SK-N-SH (cell line): Measurements from ENCODE around the gene FRMPD4. TPM values are rescaled to one million over a fixed set of nuclear protein-coding genes. Genes with fewer than 3 reads are reported as not detected.

ENCODE experiments used
- CTCF ChIA-PET: fragments of 300-600, 350-600 bp; formaldehyde crosslinking; extraction: SDS; loops from one replicate; lab custom pipeline; 2021; lab: Yijun Ruan, JAX
- POLR2A ChIA-PET: fragments of 350-600 bp; sonication (Branson Sonifier 250); formaldehyde crosslinking; extraction: SDS; loops from one replicate; lab custom pipeline; 2020; ENCODE audit warnings: antibody characterized with exemption, inconsistent platforms; lab: Yijun Ruan, JAX
- DNase-seq: peaks from one replicate; pipeline ENCODE4 v3.0.0; 2012
- H2AFZ ChIP-seq: fragments of 200-600 bp; sonication (generic); 2 replicates; pipeline ENCODE4 v1.8.1; 2016; ENCODE audit warnings: antibody characterized with exemption, mild to moderate bottlenecking, low read depth
- H3F3A ChIP-seq: fragments of 200-600 bp; sonication (generic); replicated peaks from 2 replicates; pipeline ENCODE3; 2016; ENCODE audit warnings: antibody characterized with exemption, mild to moderate bottlenecking; ENCODE audit not compliant: insufficient read depth
- H3K27ac ChIP-seq, 2 experiments: fragments of 200-500 bp in 1 of 2; fragments of 200-600 bp in 1 of 2; sonication (Bioruptor generic) in 1 of 2; sonication (generic), shearing (Covaris generic) in 1 of 2; 2 replicates each; pipeline versions ENCODE4 v1.5.1 to v1.6.1; 2014 to 2016; ENCODE audit warnings: low read depth in 2 of 2, inconsistent platforms in 1 of 2, low read length in 1 of 2, mild to moderate bottlenecking in 1 of 2, mixed read lengths in 1 of 2
- H3K27me3 ChIP-seq: fragments of 200-600 bp; sonication (generic), shearing (Covaris generic); 2 replicates; pipeline ENCODE4 v1.6.1; 2016; ENCODE audit warnings: mixed run types; ENCODE audit not compliant: insufficient read depth
- H3K36me3 ChIP-seq, 2 experiments: fragments of 200-500 bp in 1 of 2; fragments of 200-600 bp in 1 of 2; sonication (Bioruptor generic) in 1 of 2; sonication (generic) in 1 of 2; replicated peaks in 1 of 2; 2 replicates each; pipeline versions ENCODE3 to v1.5.1; 2014 to 2016; ENCODE audit warnings: low read length in 1 of 2, mild to moderate bottlenecking in 1 of 2; ENCODE audit not compliant: insufficient read depth in 2 of 2, control insufficient read depth in 1 of 2
- H3K4me1 ChIP-seq, 2 experiments: fragments of 200-500 bp in 1 of 2; fragments of 200-600 bp in 1 of 2; sonication (Bioruptor generic) in 1 of 2; sonication (generic), shearing (Covaris generic) in 1 of 2; 2 replicates each; pipeline versions ENCODE4 v1.5.1 to v1.6.1; 2014 to 2016; ENCODE audit warnings: low read depth in 1 of 2, low read length in 1 of 2, mixed run types in 1 of 2; ENCODE audit not compliant: insufficient read depth in 2 of 2, control insufficient read depth in 1 of 2
- H3K4me2 ChIP-seq: fragments of 200-600 bp; sonication (generic), shearing (Covaris generic); 2 replicates; pipeline ENCODE4 v1.6.1; 2017; ENCODE audit warnings: mixed run types
- H3K4me3 ChIP-seq, 2 experiments: fragments of 200-500 bp in 1 of 2; fragments of 200-600 bp in 1 of 2; sonication (Bioruptor generic) in 1 of 2; sonication (generic), shearing (Covaris generic) in 1 of 2; 2 replicates each; pipeline versions ENCODE4 v1.5.1 to v1.8.1; 2014 to 2016; ENCODE audit warnings: low read depth in 2 of 2, inconsistent platforms in 1 of 2, low read length in 1 of 2, mild to moderate bottlenecking in 1 of 2, mixed read lengths in 1 of 2, moderate library complexity in 1 of 2
- H3K79me2 ChIP-seq: fragments of 200-600 bp; sonication (generic); 2 replicates; pipeline ENCODE4 v1.8.1; 2017; ENCODE audit warnings: mild to moderate bottlenecking; ENCODE audit not compliant: insufficient read depth
- H3K9ac ChIP-seq: fragments of 200-600 bp; sonication (generic); 2 replicates; pipeline ENCODE4 v1.6.1; 2017; ENCODE audit warnings: mixed run types
- H3K9me2 ChIP-seq: fragments of 200-600 bp; sonication (generic); 2 replicates; pipeline ENCODE4 v1.6.1; 2017; ENCODE audit warnings: mixed run types
- H3K9me3 ChIP-seq: fragments of 200-600 bp; sonication (generic); 2 replicates; pipeline ENCODE4 v1.6.1; 2017; ENCODE audit warnings: mixed run types, mild to moderate bottlenecking, moderate library complexity
- H4K20me1 ChIP-seq: fragments of 200-600 bp; sonication (generic); 2 replicates; pipeline ENCODE4 v1.6.1; 2017; ENCODE audit warnings: mild to moderate bottlenecking, mixed run types; ENCODE audit not compliant: insufficient read depth
- CHD2 ChIP-seq: fragments of 150-350 bp; IDR thresholded peaks from 2 replicates; pipeline ENCODE4 v1.6.1; 2018; ENCODE audit warnings: low read length; ENCODE audit not compliant: partially characterized antibody
- CTCF ChIP-seq: fragments of 200-600 bp; sonication (generic); IDR thresholded peaks from 2 replicates; pipeline ENCODE4 v1.6.1; 2017; ENCODE audit warnings: antibody characterized with exemption, mild to moderate bottlenecking, moderate library complexity
- FOSL2 ChIP-seq: IDR thresholded peaks from 2 replicates; pipeline ENCODE4 v1.4.0; 2012; ENCODE audit warnings: low read depth, mild to moderate bottlenecking, moderate library complexity, borderline replicate concordance
- GABPA ChIP-seq: IDR thresholded peaks from 2 replicates; pipeline ENCODE4 v1.4.0; 2012; ENCODE audit warnings: low read depth, mild to moderate bottlenecking
- IRF3 ChIP-seq: fragments of 150-350 bp; IDR thresholded peaks from 2 replicates; pipeline ENCODE4 v1.6.1; 2016; ENCODE audit warnings: mild to moderate bottlenecking, low read depth, low read length
- MAX ChIP-seq: IDR thresholded peaks from 2 replicates; pipeline ENCODE4 v1.4.0; 2012; ENCODE audit warnings: low read depth
- MEF2A ChIP-seq: IDR thresholded peaks from 2 replicates; pipeline ENCODE4 v1.4.0; 2012; ENCODE audit warnings: low read depth, borderline replicate concordance
- MXI1 ChIP-seq: IDR thresholded peaks from 2 replicates; pipeline ENCODE4 v1.6.1; 2012; ENCODE audit warnings: mild to moderate bottlenecking, low read depth, low read length, improper control_type of control experiment
- PBX3 ChIP-seq: IDR thresholded peaks from 2 replicates; pipeline ENCODE4; 2012
- POLR2AphosphoS5 ChIP-seq: IDR thresholded peaks from 2 replicates; pipeline ENCODE4 v1.6.1; 2012; ENCODE audit warnings: low read depth, low read length
- RAD21 ChIP-seq: IDR thresholded peaks from 2 replicates; pipeline ENCODE4 v1.6.1; 2012; ENCODE audit warnings: mild to moderate bottlenecking, low read length
- REST ChIP-seq: IDR thresholded peaks from 2 replicates; pipeline ENCODE4 v1.6.1; 2012; ENCODE audit warnings: mild to moderate bottlenecking, low read depth, low read length, moderate library complexity
- RFX5 ChIP-seq: IDR thresholded peaks from 2 replicates; pipeline ENCODE4 v1.6.1; 2012; ENCODE audit warnings: mild to moderate bottlenecking, improper control_type of control experiment, low read length
- RXRA ChIP-seq: IDR thresholded peaks from 2 replicates; pipeline ENCODE4 v1.4.0; 2012; ENCODE audit warnings: low read depth, mild to moderate bottlenecking, borderline replicate concordance
- SMC3 ChIP-seq: IDR thresholded peaks from 2 replicates; pipeline ENCODE4 v1.6.1; 2012; ENCODE audit warnings: low read depth, low read length, improper control_type of control experiment
- TAF1 ChIP-seq: IDR thresholded peaks from 2 replicates; pipeline ENCODE4 v1.6.1; 2012; ENCODE audit warnings: low read depth, mild to moderate bottlenecking, low read length, moderate library complexity, borderline replicate concordance
- TEAD4 ChIP-seq: IDR thresholded peaks from 2 replicates; pipeline ENCODE4 v1.4.0; 2012; ENCODE audit warnings: mild to moderate bottlenecking, borderline replicate concordance; ENCODE audit not compliant: insufficient read depth
- YY1 ChIP-seq: IDR thresholded peaks from 2 replicates; pipeline ENCODE4 v1.4.0; 2012; ENCODE audit warnings: low read depth, mild to moderate bottlenecking
- ZBTB33 ChIP-seq: IDR thresholded peaks from 2 replicates; pipeline ENCODE4 v1.4.0; 2012; ENCODE audit warnings: low read depth, borderline replicate concordance
- WGBS: methylation state at CpG from one replicate; pipeline ENCODE4 v1.1.6; 2017; ENCODE audit warnings: low lambda C conversion rate; 5-methylcytosine and 5-hydroxymethylcytosine counted together
- polyA plus RNA-seq, 3 experiments: library from polyadenylated mRNA; depleted of rRNA; stranded (reverse); fragments of >200 nt; gene quantifications; 2 replicates each; pipeline ENCODE4 v1.2.3, GENCODE V29; 2012

The FRMPD4 gene
- polyA plus RNA-seq, 1 of the 3 experiments (the other 2 are of a cell fraction) = not detected

GRCh38 chrX:12118134-12118533, 20.1 kb upstream of the FRMPD4 start:
- Histone ChIP-seq H3K4me2 (no peak overlapping the region), H3K27me3 (no peaks in the 10 kb centered on the region), H3K4me1 (no peaks in the 10 kb centered on the region), H3K79me2 (no peaks in the 10 kb centered on the region), H3K9me2 (no peaks in the 10 kb centered on the region), H4K20me1 (no peaks in the 10 kb centered on the region), H2AFZ (no peak overlapping the region), H3K27ac (no peak overlapping the region), H3K9ac (no peak overlapping the region), H3K9me3 (no peaks in the 10 kb centered on the region), H3K36me3 (no peaks in the 10 kb centered on the region), H3F3A (no peaks in the 10 kb centered on the region), H3K4me3 (no peak overlapping the region)
- DNase-seq = no peak
- ChIA-PET CTCF (no interaction called here), POLR2A (no interaction called here)
- no peak for TF ChIP-seq CTCF
- TF ChIP-seq MEF2A = no peak
- TF ChIP-seq MXI1 = no peak
- no peak for TF ChIP-seq MAX
- no peak for TF ChIP-seq REST
- no peak for TF ChIP-seq GABPA
- TF ChIP-seq CHD2 = no peak
- no peak for TF ChIP-seq TEAD4
- no peak for TF ChIP-seq RXRA
- no peak for TF ChIP-seq SMC3
- no peak for TF ChIP-seq TAF1
- TF ChIP-seq RFX5 = no peak
- no peak for TF ChIP-seq PBX3
- no peak for TF ChIP-seq FOSL2
- no peak for TF ChIP-seq ZBTB33
- TF ChIP-seq POLR2AphosphoS5 = no peak
- TF ChIP-seq YY1 = no peak
- TF ChIP-seq RAD21 = no peak
- TF ChIP-seq IRF3 = no peak
- 3% methylated on average over 3 of the region's 3 CpGs for WGBS
